Stimulated activated CD8-positive, alpha-beta memory T cell treated with anti-CD3 and anti-CD28 coated beads, Interleukin-15, amount 100 ng/mL, for 1 hour (primary cell): ENCODE data around the gene SEMA6D.

Source experiments
- DNase-seq: peaks from one replicate; pipeline ENCODE4 v3.0.0-alpha.2; 2020; ENCODE audit warnings: low read depth

Gene SEMA6D, protein sequence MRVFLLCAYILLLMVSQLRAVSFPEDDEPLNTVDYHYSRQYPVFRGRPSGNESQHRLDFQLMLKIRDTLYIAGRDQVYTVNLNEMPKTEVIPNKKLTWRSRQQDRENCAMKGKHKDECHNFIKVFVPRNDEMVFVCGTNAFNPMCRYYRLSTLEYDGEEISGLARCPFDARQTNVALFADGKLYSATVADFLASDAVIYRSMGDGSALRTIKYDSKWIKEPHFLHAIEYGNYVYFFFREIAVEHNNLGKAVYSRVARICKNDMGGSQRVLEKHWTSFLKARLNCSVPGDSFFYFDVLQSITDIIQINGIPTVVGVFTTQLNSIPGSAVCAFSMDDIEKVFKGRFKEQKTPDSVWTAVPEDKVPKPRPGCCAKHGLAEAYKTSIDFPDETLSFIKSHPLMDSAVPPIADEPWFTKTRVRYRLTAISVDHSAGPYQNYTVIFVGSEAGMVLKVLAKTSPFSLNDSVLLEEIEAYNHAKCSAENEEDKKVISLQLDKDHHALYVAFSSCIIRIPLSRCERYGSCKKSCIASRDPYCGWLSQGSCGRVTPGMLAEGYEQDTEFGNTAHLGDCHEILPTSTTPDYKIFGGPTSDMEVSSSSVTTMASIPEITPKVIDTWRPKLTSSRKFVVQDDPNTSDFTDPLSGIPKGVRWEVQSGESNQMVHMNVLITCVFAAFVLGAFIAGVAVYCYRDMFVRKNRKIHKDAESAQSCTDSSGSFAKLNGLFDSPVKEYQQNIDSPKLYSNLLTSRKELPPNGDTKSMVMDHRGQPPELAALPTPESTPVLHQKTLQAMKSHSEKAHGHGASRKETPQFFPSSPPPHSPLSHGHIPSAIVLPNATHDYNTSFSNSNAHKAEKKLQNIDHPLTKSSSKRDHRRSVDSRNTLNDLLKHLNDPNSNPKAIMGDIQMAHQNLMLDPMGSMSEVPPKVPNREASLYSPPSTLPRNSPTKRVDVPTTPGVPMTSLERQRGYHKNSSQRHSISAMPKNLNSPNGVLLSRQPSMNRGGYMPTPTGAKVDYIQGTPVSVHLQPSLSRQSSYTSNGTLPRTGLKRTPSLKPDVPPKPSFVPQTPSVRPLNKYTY

DNA sequence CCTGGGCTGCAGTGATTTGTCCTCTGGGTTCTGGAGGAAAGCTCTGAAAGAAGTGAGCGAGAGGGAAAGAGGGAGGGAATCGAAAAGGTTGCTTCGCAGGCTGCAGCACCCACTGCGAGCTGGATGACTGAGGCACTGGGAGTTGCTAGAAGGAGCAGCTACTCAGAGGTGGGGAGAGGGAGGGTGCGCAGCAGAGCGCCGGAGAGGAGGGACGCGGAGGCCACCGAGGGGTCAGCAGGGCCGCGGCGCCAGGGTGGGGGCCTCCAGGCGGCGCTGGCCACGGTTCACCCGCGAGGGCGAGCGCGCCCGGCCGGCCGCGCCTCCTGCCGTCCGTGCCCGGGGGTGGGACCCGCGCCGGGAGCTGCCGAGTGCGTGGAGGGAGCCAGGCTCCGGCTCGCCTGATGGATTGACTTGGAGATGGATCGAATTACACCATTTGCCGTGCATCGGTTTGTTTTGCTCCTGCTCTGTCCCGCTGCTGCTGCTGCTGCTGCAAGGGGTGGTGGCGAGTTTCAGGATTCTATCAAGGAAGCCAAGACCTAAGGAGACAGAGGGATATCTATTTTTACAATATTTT is at the start of gene SEMA6D:
Gene SEMA6D, plus strand, starts transcription at position 470 of the 577 bp plus-strand sequence. CDS start 42,294 bp downstream, outside the sequence.
- no peak for DNase-seq

- no peak for DNase-seq
These were observed 48.1 kb upstream of the SEMA6D start for GRCh38 chr15:47669221-47669620.

- DNase-seq = no peak
These were observed 46.9 kb upstream of the SEMA6D start for GRCh38 chr15:47670365-47670764.

DNA sequence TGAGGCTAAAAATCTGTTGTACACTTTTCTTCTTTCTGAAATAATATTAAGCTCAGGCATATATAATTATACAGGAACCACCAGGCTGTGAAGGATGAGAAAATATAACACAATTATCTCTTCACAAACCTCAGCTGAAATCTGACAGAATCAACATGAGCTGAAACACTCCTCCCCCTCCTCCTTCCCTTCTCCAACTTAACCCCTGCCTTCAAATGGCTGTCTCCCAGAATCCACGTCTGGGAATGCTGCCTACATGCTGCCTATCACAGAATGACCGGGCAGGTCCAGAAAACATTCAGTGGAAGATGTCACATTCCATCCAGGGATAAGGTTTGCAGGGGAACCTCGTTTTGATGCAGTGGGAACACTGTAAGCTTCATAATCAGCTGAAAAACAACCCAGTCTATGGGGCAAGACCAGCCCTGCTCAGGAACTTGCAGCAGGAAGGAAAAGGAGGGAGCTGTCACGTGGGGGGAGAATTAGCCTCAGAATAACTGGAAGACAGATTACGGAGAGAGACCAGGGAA is 44.0 kb upstream of the SEMA6D start:
- DNase-seq = no peak

DNA sequence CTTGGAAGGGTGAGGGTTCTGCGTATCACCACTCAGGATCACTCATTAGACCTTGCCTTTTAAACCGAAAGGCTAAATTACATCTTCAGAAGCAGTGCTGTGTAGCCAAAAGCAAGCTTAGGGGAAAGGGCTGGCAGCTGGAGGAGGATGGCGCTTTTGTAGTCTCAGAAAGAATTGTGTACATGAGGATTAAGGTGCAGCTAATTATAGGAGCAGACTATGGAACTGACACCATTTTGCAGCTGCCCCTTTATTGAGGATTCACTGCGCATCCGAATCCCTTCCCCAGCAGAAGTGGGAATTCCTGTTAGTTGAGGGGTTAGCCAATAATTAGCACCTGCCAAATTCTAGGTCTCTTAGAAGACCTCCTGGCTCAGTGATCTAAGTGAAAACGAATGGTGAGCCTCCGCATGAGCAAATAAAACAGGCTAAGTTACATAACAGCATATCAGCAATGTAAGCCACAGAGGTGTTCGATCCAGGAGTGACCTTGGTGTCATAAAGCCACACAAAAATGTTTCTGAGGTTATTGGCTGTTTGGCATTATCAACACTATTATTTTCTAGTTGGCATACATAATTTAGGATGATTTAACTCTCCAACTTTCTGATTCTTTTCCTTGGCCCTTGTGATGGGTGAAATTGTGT is 42.6 kb upstream of the SEMA6D start:
- DNase-seq = no peak

DNA sequence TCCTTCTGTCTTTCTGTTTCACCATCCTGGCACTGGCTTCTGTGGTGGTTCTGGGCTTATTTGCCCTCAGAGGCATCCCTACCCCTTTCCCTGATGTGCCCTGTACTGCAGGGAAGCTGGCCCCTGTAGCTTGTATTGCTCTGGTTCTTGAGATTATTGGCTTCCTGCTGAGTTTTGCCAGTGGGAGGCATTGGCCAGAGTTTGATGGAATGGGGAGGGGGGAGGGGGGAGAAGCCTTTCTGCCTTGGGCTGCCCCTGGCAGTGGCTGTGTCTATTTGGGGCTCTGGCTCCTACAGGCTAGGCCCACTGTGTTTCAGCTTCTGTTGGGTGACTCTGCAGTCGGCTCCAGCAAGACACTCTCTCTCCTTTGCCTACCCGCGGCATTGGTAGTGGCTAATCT is 41.6 kb upstream of the SEMA6D start:
- DNase-seq = no peak

DNA sequence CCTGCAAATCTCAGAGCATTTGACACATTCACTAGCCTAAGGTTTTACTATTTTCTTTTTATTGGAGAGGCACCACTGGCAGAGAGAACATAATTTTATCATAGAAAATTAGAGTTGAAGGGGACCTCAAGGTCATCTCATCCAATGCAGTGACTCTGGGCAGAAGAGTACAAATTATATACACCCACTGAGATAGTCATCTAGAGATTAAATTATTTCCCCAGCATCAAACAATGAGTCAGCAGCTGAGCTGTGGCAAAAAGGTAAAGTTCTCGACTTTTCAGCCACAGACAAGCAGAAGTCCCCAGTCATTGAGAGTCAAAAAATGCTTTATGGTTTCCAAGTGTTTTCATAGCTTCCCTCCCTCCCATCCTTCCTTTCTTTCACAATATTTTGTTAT is 39.3 kb upstream of the SEMA6D start:
- no peak for DNase-seq

DNA sequence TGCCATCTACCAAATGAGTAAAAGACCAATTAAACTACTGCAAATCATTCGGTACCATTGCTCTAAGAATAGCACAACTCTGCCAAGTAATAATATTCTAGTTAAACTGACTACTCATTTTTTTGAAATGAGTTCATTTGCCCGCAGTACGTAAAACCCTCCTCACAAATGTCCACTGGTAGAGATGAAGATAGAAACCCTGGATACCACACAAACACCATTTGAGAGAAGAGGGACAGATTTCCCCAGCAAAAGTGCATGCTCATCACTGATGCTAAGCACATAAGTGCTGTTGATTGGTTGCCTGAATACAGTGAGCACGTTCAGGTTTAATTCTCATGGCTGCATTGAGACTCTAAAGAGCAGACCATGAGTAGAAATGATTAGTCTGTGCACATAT is 34.6 kb upstream of the SEMA6D start:
- DNase-seq = no peak

GRCh38 chr15:47685141-47685870 is 32.0 kb upstream of the SEMA6D start:
- no peak for DNase-seq

DNA sequence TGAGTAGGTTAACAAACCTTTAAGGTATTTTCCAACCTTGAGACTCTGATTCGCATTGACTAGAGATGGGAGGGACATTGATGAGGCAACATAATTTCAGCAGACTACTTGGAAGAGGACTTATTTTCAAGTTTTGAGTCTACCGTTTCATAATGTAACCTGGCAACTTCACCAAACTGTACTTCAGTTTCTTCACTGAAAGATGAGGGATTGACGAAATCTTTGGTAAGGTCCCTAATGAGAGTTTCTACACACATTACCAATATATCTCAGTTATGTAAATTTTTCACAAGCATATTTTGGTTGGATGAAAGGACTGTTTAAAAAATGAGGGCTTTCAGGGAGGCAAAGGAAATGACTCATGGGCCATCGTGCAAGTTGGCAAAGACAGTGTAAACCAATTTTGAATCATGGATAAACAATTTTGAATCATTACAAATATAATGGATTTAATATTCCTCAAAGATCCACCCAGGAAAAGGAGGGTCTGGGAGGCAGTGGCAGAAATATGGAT is 28.7 kb upstream of the SEMA6D start:
- DNase-seq = no peak

DNA sequence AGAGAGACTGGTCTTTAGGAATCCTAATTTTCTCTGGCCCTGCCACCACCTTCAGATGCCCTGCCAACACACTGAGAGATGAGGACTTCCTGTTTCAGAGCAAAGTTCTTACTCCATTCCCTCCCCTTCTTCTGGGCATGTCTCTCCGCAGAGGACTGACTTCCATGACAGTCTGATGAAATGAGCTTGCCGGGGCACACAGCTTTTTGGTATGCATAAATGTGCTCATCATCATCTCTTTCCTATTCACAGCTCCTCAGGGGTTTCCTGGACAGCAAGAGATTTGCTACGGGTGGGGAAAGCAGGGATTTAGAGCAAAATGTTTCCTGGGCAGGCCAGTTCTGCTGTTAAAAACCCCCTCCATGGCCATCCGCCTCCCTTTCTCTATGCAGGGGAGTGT is 27.6 kb upstream of the SEMA6D start:
- DNase-seq = no peak

DNA sequence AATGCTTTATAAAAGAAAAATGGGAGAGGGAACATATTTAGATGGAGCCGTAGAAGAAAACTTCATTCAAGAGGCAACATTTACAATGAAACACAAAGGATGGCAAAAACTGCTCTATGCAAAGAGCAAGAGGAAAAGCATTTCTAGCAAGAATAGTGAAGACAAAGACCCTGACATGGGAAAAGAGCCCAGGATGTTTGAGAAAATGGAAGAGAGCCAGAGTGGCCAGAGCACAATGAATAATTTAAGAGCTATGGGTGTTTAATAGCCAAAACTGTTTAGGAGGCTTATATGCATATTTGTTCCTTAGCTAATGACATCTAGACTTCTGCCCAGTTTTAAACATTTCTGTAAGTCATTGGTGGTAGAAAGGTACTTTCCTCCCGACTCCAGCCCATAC is 25.4 kb upstream of the SEMA6D start:
- DNase-seq = no peak

DNA sequence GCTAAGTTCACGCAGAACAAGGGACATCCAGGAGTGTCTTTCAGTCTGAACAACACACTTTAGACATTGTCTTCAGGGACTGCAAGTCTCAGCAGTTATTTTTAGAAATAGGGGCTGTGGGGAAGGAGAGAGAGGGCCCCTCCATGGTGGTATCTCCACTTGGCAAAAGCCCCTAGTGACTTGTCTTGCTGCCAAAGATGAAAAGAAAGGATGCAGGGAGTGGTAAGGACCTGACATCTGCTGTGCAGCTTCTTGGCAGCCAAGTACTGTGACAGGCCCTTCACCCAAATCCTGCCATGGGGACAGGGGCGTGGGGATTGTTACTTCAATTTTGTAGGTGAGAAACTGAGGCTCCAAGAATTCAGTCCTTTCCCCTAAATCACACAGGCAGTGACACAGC is 21.0 kb upstream of the SEMA6D start:
- no peak for DNase-seq

DNA sequence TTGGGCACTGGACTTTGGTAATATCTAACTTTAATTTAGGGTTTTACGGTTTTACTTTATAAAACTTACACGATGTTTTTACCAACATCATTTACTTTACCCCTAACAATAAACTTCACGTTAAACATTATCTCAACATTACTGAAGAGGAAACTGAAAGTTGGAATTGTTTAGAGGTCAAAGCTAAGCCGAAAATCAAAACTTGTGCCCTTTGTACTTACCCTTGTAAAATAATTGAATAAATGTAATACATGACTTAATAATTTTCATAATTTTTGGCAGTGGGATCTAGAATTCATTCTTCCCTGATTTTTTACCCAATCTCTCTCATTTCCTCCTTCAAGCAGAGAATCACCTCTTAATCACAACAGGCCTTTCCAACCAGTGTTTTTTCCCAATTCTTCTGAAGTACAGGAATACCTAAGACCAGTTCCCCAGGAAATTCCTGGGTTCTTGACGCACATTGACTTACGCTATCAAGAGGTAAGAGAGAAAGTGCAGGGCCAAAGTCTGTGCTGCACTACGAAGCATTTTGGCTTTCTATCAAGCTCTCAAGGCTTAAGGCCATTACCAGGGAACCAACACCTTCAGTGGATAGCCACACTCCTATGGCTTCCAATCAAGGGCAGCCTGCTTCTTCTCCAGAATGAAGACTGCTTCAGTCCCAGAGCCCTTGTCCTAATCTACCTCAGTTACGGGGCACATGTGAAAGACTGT is 11.9 kb upstream of the SEMA6D start:
- no peak for DNase-seq

- no peak for DNase-seq
These were observed 9.9 kb upstream of the SEMA6D start for GRCh38 chr15:47707391-47707790.

- no peak for DNase-seq
These were observed 8.9 kb upstream of the SEMA6D start for GRCh38 chr15:47708161-47708980.

DNA sequence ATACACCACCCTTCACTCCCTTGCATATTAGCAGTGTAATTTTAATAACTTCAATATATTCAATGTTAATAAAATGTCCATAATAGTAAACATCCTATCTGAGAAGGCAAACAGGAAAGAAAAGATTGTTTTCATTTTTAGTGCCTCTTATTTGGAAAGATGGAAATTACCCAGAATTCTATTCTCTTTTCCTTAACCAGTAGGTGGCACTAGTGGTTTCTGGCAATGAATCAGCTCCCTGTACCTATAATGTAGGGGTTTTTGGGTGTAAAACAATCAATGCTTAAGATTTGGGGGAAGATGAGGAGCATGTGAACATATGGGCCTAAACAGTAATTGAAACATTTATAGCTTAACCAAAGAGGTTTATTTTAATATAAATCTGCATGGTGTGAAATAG is 5.7 kb upstream of the SEMA6D start:
- DNase-seq = no peak

GRCh38 chr15:47715402-47715801 is 1.9 kb upstream of the SEMA6D start:
- no peak for DNase-seq

DNA sequence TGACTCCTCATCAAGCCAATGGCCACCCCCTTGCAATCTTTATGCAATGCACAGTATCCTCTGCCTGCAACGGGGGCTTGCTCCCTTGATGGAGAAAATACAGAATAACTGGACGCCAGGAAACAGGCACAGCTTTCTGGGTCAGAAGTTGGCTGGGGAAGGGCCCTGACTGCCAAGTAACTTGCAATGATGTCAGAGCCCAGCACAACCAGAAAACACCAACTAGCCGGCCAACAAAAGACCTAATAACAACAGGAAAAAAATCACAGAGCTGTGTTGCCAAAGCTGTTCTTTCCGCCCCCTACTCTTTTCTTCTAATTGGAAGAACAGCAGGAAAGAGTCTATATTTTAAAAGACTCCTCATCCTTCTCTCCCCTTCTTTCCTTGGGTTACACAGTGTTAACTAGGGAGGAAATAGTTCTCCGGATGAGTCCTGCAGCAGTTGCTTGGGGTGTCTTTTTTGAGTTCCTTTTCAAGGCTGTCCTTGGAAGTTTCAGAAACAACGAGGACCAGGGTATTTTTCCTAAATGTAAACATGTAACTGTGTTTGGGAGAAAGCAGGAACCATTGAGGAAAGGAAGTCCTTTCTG is 1.4 kb upstream of the SEMA6D start:
- no peak for DNase-seq
